Mesenchymal stem cell (in vitro differentiated cells and primary cell): ENCODE measurements around the gene NCCRP1.

Experiments used
- DNase-seq: peaks from one replicate; pipeline ENCODE4 v3.0.0-alpha.2; 2013
- H2AFZ ChIP-seq: one replicate; pipeline ENCODE4 v1.6.1; 2013; ENCODE audit warnings: low read depth, mild to moderate bottlenecking, control low read depth, inconsistent platforms, low read length, moderate library complexity
- H2AK5ac ChIP-seq: 2 replicates; pipeline ENCODE4 v1.6.1; 2013; ENCODE audit warnings: low read length, moderate library complexity, mild to moderate bottlenecking, inconsistent platforms; ENCODE audit not compliant: severe bottlenecking
- H2BK120ac ChIP-seq: one replicate; pipeline ENCODE4 v1.6.1; 2013; ENCODE audit warnings: low read depth, mild to moderate bottlenecking, inconsistent platforms, low read length, moderate library complexity
- H2BK12ac ChIP-seq, 2 experiments: one replicate each; pipeline ENCODE4 v1.6.1; 2013; ENCODE audit warnings: inconsistent platforms in 2 of 2, low read length in 2 of 2, mild to moderate bottlenecking in 2 of 2, moderate library complexity in 2 of 2, control low read depth in 1 of 2
- H2BK15ac ChIP-seq: one replicate; pipeline ENCODE4 v1.6.1; 2013; ENCODE audit warnings: mild to moderate bottlenecking, low read depth, inconsistent platforms; ENCODE audit not compliant: poor library complexity, severe bottlenecking
- H2BK5ac ChIP-seq: 2 replicates; pipeline ENCODE4 v1.6.1; 2013; ENCODE audit warnings: low read depth, mild to moderate bottlenecking, low read length, control low read depth, inconsistent platforms; ENCODE audit not compliant: poor library complexity, severe bottlenecking
- H3K14ac ChIP-seq, 2 experiments: one replicate each; pipeline ENCODE4 v1.6.1; 2013; ENCODE audit warnings: inconsistent platforms in 2 of 2, low read length in 2 of 2, control low read depth in 1 of 2, mild to moderate bottlenecking in 1 of 2, moderate library complexity in 1 of 2
- H3K18ac ChIP-seq, 2 experiments: one replicate each; pipeline ENCODE4 v1.6.1; 2013; ENCODE audit warnings: inconsistent platforms in 2 of 2, low read length in 2 of 2, control low read depth in 1 of 2, low read depth in 1 of 2, mild to moderate bottlenecking in 1 of 2
- H3K23ac ChIP-seq, 2 experiments: one replicate each; pipeline ENCODE4 v1.6.1; 2013; ENCODE audit warnings: inconsistent platforms in 2 of 2, low read length in 2 of 2, mild to moderate bottlenecking in 2 of 2, moderate library complexity in 2 of 2, control low read depth in 1 of 2
- H3K27ac ChIP-seq: 2 replicates; pipeline ENCODE4 v1.5.1; 2013; ENCODE audit warnings: mild to moderate bottlenecking, moderate library complexity, low read length, control low read depth, inconsistent platforms; ENCODE audit not compliant: poor library complexity, severe bottlenecking
- H3K27me3 ChIP-seq, 2 experiments: 2 replicates each; pipeline versions ENCODE4 v1.6.1 to v1.7.0; 2013; ENCODE audit warnings: low read length in 2 of 2, mild to moderate bottlenecking in 2 of 2, moderate library complexity in 2 of 2, control low read depth in 1 of 2, inconsistent platforms in 1 of 2; ENCODE audit not compliant: control insufficient read depth in 1 of 2, insufficient read depth in 1 of 2
- H3K36me3 ChIP-seq, 2 experiments: 2 replicates each; pipeline versions ENCODE4 v1.6.1 to v1.7.0; 2013; ENCODE audit warnings: low read length in 2 of 2, control low read depth in 1 of 2, inconsistent platforms in 1 of 2, low read depth in 1 of 2, mild to moderate bottlenecking in 1 of 2; ENCODE audit not compliant: insufficient read depth in 2 of 2, control insufficient read depth in 1 of 2
- H3K4ac ChIP-seq, 2 experiments: one replicate each; pipeline ENCODE4 v1.6.1; 2013; ENCODE audit warnings: inconsistent platforms in 2 of 2, low read length in 2 of 2, mild to moderate bottlenecking in 2 of 2, moderate library complexity in 2 of 2, control low read depth in 1 of 2, low read depth in 1 of 2
- H3K4me1 ChIP-seq: 2 replicates; pipeline ENCODE4 v1.6.1; 2013; ENCODE audit warnings: low read depth, low read length, control low read depth; ENCODE audit not compliant: control insufficient read depth, insufficient read depth
- H3K4me2 ChIP-seq: 2 replicates; pipeline ENCODE4 v1.6.1; 2013; ENCODE audit warnings: low read length, mild to moderate bottlenecking, inconsistent platforms; ENCODE audit not compliant: poor library complexity, severe bottlenecking
- H3K4me3 ChIP-seq, 2 experiments: 2 replicates each; pipeline versions ENCODE4 v1.5.1 to v1.7.0; 2013; ENCODE audit warnings: low read length in 2 of 2, mild to moderate bottlenecking in 2 of 2, control low read depth in 1 of 2, low read depth in 1 of 2; ENCODE audit not compliant: insufficient read depth in 1 of 2
- H3K79me1 ChIP-seq: replicated peaks from 2 replicates; pipeline ENCODE4 v1.6.1; 2013; ENCODE audit warnings: mild to moderate bottlenecking, control low read depth, low read length, inconsistent platforms; ENCODE audit not compliant: poor library complexity, severe bottlenecking
- H3K9ac ChIP-seq: 2 replicates; pipeline ENCODE4 v1.7.0; 2013; ENCODE audit warnings: mild to moderate bottlenecking, low read length, moderate library complexity
- H3K9me3 ChIP-seq: 2 replicates; pipeline ENCODE4 v1.7.0; 2013; ENCODE audit warnings: mild to moderate bottlenecking, low read length; ENCODE audit not compliant: control insufficient read depth
- H4K8ac ChIP-seq: one replicate; pipeline ENCODE4 v1.6.1; 2013; ENCODE audit warnings: inconsistent platforms, mild to moderate bottlenecking, low read length, moderate library complexity
- H4K91ac ChIP-seq: one replicate; pipeline ENCODE4 v1.6.1; 2013; ENCODE audit warnings: mild to moderate bottlenecking, low read length, inconsistent platforms
- WGBS: methylation state at CpG from one replicate; pipeline ENCODE4 v1.1.7; 2013; ENCODE audit warnings: mixed read lengths; 5-methylcytosine and 5-hydroxymethylcytosine counted together

NCCRP1 gene

DNA sequence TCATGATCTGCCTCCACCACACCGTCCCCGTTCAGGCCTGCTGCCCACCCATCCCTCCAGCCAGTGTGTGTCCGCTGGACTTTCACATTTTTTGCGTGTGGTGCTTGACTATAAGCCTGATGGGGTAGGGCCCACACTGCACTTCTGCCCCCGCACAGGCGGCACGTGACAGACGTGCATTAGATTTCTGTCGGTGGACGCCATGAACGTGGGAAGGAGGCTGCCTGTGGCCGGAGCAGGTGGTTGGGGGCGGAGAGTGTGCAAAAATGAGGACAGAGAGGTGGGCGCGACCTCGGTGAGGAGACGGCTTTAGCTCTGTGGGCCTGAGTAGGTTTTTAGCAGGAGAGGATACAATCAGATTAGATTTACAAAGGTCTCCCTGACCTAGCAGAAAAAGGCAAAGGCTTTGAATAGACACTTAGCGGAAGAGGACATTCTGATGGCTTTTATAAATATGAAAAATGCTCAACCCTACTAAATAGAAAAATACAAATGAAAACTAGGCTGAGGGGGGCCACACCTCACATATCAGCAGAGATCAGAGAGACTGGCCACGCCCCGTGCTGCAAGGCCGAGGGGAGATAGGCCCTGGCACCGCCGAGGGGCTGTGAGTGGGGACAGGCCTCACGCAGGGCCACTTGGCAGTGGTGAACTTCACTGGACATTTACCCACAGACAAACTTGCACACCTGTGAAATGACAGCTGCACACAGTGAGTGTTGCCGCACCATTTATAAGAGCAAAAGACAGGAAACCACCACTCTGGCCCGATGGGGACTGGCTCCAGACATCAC, 45.8 kb upstream of the NCCRP1 start:
- whole genome bisulfite sequencing: 96% methylated on average over 25 of the region's 26 CpGs
- no peak overlapping the region for H3K18ac ChIP-seq
- no peak for DNase-seq
- H2BK15ac ChIP-seq: no peak overlapping the region
- H3K14ac ChIP-seq: no peak overlapping the region
- peaks cover 6% of the 10 kb centered on the region for H3K9me3 ChIP-seq
- H3K4ac ChIP-seq: no peak overlapping the region
- H2BK120ac ChIP-seq: no peak overlapping the region
- peaks cover 61% of the 10 kb centered on the region for H3K79me1 ChIP-seq
- H2BK12ac ChIP-seq: no peak overlapping the region
- peaks cover 18% of the 10 kb centered on the region for H3K4me1 ChIP-seq
- H2BK5ac ChIP-seq: no peak overlapping the region
- no peak overlapping the region for H3K4me3 ChIP-seq
- no peak overlapping the region for H2AK5ac ChIP-seq
- peaks cover 7 to 26% of the 10 kb centered on the region in 2 experiments for H3K36me3 ChIP-seq
- no peak overlapping the region for H3K27ac ChIP-seq
- H3K9ac ChIP-seq: no peak overlapping the region
- no peak overlapping the region for H2AFZ ChIP-seq
- H4K91ac ChIP-seq: no peak overlapping the region
- H3K4me2 ChIP-seq: no peak overlapping the region
- no peak overlapping the region for H4K8ac ChIP-seq
- H3K23ac ChIP-seq: no peak overlapping the region
- H3K27me3 ChIP-seq: no peaks in the 10 kb centered on the region

DNA sequence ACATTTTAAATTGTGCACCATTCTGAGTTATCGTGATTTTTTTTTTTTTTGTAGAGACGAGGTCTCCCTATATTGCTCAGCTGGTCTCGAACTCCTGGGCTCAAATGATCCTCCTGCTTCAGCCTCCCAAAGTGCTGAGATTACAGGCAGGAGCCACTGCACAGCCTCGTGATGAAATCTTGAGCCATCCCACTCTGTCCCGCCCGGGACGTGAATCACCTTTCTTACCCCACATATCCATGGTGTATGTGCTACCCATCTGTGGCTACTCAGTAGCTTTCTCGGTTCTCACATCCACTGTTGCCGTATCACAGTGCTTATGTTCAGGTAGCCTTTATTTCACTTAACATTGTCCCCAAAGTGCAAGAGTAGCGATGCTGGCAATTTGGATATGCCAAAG, 44.7 kb upstream of the NCCRP1 start:
- H3K4me1 ChIP-seq: peaks cover 27% of the 10 kb centered on the region
- no peak overlapping the region for H3K4me3 ChIP-seq
- no peak overlapping the region for H2BK12ac ChIP-seq
- no peak overlapping the region for H2BK5ac ChIP-seq
- H2AFZ ChIP-seq: no peak overlapping the region
- peaks cover 7 to 25% of the 10 kb centered on the region in 2 experiments for H3K36me3 ChIP-seq
- no peak overlapping the region for H3K9ac ChIP-seq
- H3K23ac ChIP-seq: no peak overlapping the region
- H3K4ac ChIP-seq: no peak overlapping the region
- H3K14ac ChIP-seq: no peak overlapping the region
- H3K27ac ChIP-seq: no peak overlapping the region
- H3K4me2 ChIP-seq: no peak overlapping the region
- H3K18ac ChIP-seq: no peak overlapping the region
- WGBS: 93% methylated on average over 10 of the region's 10 CpGs
- H3K9me3 ChIP-seq: peaks cover 6% of the 10 kb centered on the region
- no peak overlapping the region for H2BK15ac ChIP-seq
- H3K27me3 ChIP-seq: no peaks in the 10 kb centered on the region
- no peak overlapping the region for H4K91ac ChIP-seq
- no peak overlapping the region for H2AK5ac ChIP-seq
- H4K8ac ChIP-seq: no peak overlapping the region
- peaks cover 62% of the 10 kb centered on the region for H3K79me1 ChIP-seq
- DNase-seq: no peak
- H2BK120ac ChIP-seq: no peak overlapping the region

GRCh38 chr19:39154100-39154628, 42.6 kb upstream of the NCCRP1 start:
- WGBS: 96% methylated on average over 13 of the region's 13 CpGs
- peaks cover 69% of the 10 kb centered on the region for H3K79me1 ChIP-seq
- H3K4me2 ChIP-seq: no peak overlapping the region
- H3K36me3 ChIP-seq: peaks cover 2 to 36% of the 10 kb centered on the region in 2 experiments
- no peak overlapping the region for H2BK5ac ChIP-seq
- no peak overlapping the region for H2BK15ac ChIP-seq
- H3K27ac ChIP-seq: no peak overlapping the region
- H3K9ac ChIP-seq: no peak overlapping the region
- peaks cover 1% of the 10 kb centered on the region for H3K9me3 ChIP-seq
- no peak overlapping the region for H2AK5ac ChIP-seq
- no peak overlapping the region for H3K14ac ChIP-seq
- H3K23ac ChIP-seq: no peak overlapping the region
- no peak overlapping the region for H4K91ac ChIP-seq
- H3K4ac ChIP-seq: no peak overlapping the region
- H3K4me3 ChIP-seq: no peak overlapping the region
- peaks cover 42% of the 10 kb centered on the region for H3K4me1 ChIP-seq
- DNase-seq: no peak
- no peak overlapping the region for H3K18ac ChIP-seq
- H3K27me3 ChIP-seq: no peaks in the 10 kb centered on the region
- no peak overlapping the region for H2AFZ ChIP-seq
- H4K8ac ChIP-seq: no peak overlapping the region
- H2BK120ac ChIP-seq: no peak overlapping the region
- H2BK12ac ChIP-seq: no peak overlapping the region

- Histone ChIP-seq H3K9me3 (no peaks in the 10 kb centered on the region), H2AFZ (no peak overlapping the region), H3K4me1 (peaks cover 42% of the 10 kb centered on the region), H3K4ac (no peak overlapping the region), H4K91ac (no peak overlapping the region), H3K4me2 (no peak overlapping the region), H2BK5ac (no peak overlapping the region), H3K27ac (no peak overlapping the region), H2AK5ac (no peak overlapping the region), H2BK120ac (no peak overlapping the region), H3K14ac (peak overlapping the region in 1 of 2 experiments; percentile 29), H4K8ac (no peak overlapping the region), H2BK15ac (no peak overlapping the region), H3K9ac (no peak overlapping the region), H3K23ac (no peak overlapping the region), H2BK12ac (peak overlapping the region in 1 of 2 experiments; percentile 19), H3K79me1 (peaks cover 69% of the 10 kb centered on the region), H3K27me3 (no peaks in the 10 kb centered on the region), H3K18ac (no peak overlapping the region), H3K36me3 (peaks cover 0 to 37% of the 10 kb centered on the region in 2 experiments), H3K4me3 (no peak overlapping the region)
- WGBS: 78% methylated on average over 11 of the region's 11 CpGs
- no peak for DNase-seq
These were observed 42.1 kb upstream of the NCCRP1 start for GRCh38 chr19:39154629-39155100.
